ENCODE data around the gene HSPD1.

The HSPD1 gene

GRCh38 chr2:197499594-197500502 is at the start of gene HSPD1, which contains the start of gene HSPE1:
TSS of gene HSPD1 (minus strand) at chr2:197499840. CDS start at chr2:197498848, 992 bp downstream.
TSS of gene HSPE1 (plus strand) at chr2:197500379. CDS start at chr2:197500437, 58 bp downstream.
- peak; percentile 100 for DNase-seq

- DNase-seq: no peak
These were observed 48.9 kb upstream of the HSPD1 start for GRCh38 chr2:197548582-197548981.

GRCh38 chr2:197547163-197547900 is 47.7 kb upstream of the HSPD1 start:
- no peak for DNase-seq

- DNase-seq: no peak
These were observed 43.6 kb upstream of the HSPD1 start for GRCh38 chr2:197543206-197543605.

- DNase-seq: no peak
These were observed 40.1 kb upstream of the HSPD1 start for GRCh38 chr2:197539734-197540133.

- peak; percentile 11 for DNase-seq
These were observed 38.8 kb upstream of the HSPD1 start for GRCh38 chr2:197538412-197538811.

- DNase-seq: no peak
These were observed 17.5 kb upstream of the HSPD1 start for GRCh38 chr2:197517150-197517549.

GRCh38 chr2:197516393-197516761 is 16.7 kb upstream of the HSPD1 start:
- peak; percentile 26 for DNase-seq

- DNase-seq: peak; percentile 95
These were observed 16.2 kb upstream of the HSPD1 start, which contains the start of gene MOB4 for GRCh38 chr2:197515739-197516392. TSS of gene MOB4 (plus strand) at chr2:197516066. CDS start at chr2:197516087, 21 bp downstream.

- DNase-seq: no peak
These were observed 15.7 kb upstream of the HSPD1 start for GRCh38 chr2:197515315-197515738.

- DNase-seq: no peak
These were observed 15.1 kb upstream of the HSPD1 start for GRCh38 chr2:197514754-197515153.

GRCh38 chr2:197513915-197514314 is 14.3 kb upstream of the HSPD1 start:
- no peak for DNase-seq

- no peak for DNase-seq
These were observed 7.0 kb upstream of the HSPD1 start for GRCh38 chr2:197506658-197507057.

GRCh38 chr2:197504512-197504911 is 4.9 kb upstream of the HSPD1 start:
- no peak for DNase-seq

GRCh38 chr2:197504000-197504399 is 4.4 kb upstream of the HSPD1 start:
- DNase-seq: no peak

GRCh38 chr2:197502685-197503084 is 3.0 kb upstream of the HSPD1 start:
- no peak for DNase-seq

- DNase-seq: no peak
These were observed 2.6 kb upstream of the HSPD1 start for GRCh38 chr2:197502201-197502600.

GRCh38 chr2:197500503-197501131 is 977 bp upstream of the HSPD1 start:
- no peak for DNase-seq

- DNase-seq: peak; percentile 30
These were observed 575 bp downstream of the HSPD1 start for GRCh38 chr2:197498937-197499593.

- DNase-seq: peak; percentile 20
These were observed 1.3 kb downstream of the HSPD1 start for GRCh38 chr2:197498235-197498936.

GRCh38 chr2:197497326-197497725 is 2.3 kb downstream of the HSPD1 start:
- no peak for DNase-seq
